Adipocyte (in vitro differentiated cells): ENCODE data around the gene NGB.
"Not testable (repeated sequence)": the region's sequence is repeated elsewhere in the genome, so short reads cannot be mapped to it uniquely, and the experiment has no call there.

Experiments used
- DNase-seq: peaks from one replicate; pipeline ENCODE4 v3.0.0-alpha.2; 2015; ENCODE audit warnings: low read depth
- H3K27me3 ChIP-seq: replicated peaks from 2 replicates; pipeline ENCODE4 v1.7.0; 2013; ENCODE audit warnings: mild to moderate bottlenecking, low read length, moderate library complexity; ENCODE audit not compliant: control insufficient read depth, insufficient read depth
- H3K36me3 ChIP-seq: 2 replicates; pipeline ENCODE4 v1.7.0; 2013; ENCODE audit warnings: low read length, mild to moderate bottlenecking, moderate library complexity; ENCODE audit not compliant: control insufficient read depth, insufficient read depth, severe bottlenecking
- H3K4me1 ChIP-seq: 2 replicates; pipeline ENCODE4 v1.7.0; 2013; ENCODE audit warnings: mild to moderate bottlenecking, low read length, moderate library complexity; ENCODE audit not compliant: control insufficient read depth, insufficient read depth
- H3K4me3 ChIP-seq: 2 replicates; pipeline ENCODE4 v1.7.0; 2013; ENCODE audit warnings: mild to moderate bottlenecking, low read length, moderate library complexity
- H3K9ac ChIP-seq: 2 replicates; pipeline ENCODE4 v1.7.0; 2013; ENCODE audit warnings: mild to moderate bottlenecking, low read length, moderate library complexity
- H3K9me3 ChIP-seq: 2 replicates; pipeline ENCODE4 v1.7.0; 2013; ENCODE audit warnings: mild to moderate bottlenecking, low read length, moderate library complexity; ENCODE audit not compliant: control insufficient read depth

The NGB gene

GRCh38 chr14:77290705-77291104, 19.7 kb upstream of the NGB start:
- Histone ChIP-seq H3K9ac (no peak overlapping the region), H3K27me3 (no peaks in the 10 kb centered on the region), H3K4me3 (no peak overlapping the region), H3K9me3 (no peaks in the 10 kb centered on the region), H3K4me1 (no peaks in the 10 kb centered on the region), H3K36me3 (peaks cover 40% of the 10 kb centered on the region)
- no peak for DNase-seq

DNA sequence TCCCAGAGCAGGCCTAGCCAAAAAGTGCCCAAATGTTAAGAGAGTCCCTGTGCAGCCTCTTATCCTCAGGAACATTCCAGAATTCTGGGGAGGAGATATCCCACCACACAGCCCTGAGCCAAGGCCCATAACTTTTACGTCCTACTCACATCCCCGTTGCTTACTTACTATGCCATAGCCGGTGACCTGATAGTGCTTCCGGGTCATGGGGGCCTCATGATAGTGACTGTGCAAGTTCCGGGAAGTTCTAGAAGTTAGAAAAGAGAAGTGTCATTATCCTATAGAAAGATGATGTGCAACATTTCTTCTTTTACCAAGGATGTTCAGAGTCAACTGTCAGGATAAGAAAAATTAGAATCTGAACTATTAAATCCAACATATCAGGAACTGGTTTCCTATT, 15.6 kb upstream of the NGB start:
- Histone ChIP-seq H3K4me3 (no peak overlapping the region), H3K36me3 (peaks cover 63% of the 10 kb centered on the region), H3K9me3 (no peaks in the 10 kb centered on the region), H3K27me3 (no peaks in the 10 kb centered on the region), H3K9ac (no peak overlapping the region), H3K4me1 (no peaks in the 10 kb centered on the region)
- no peak for DNase-seq

GRCh38 chr14:77284466-77284865, 13.5 kb upstream of the NGB start:
- no peaks in the 10 kb centered on the region for H3K9me3 ChIP-seq
- H3K27me3 ChIP-seq = no peaks in the 10 kb centered on the region
- H3K36me3 ChIP-seq = peaks cover 67% of the 10 kb centered on the region
- H3K4me1 ChIP-seq = no peaks in the 10 kb centered on the region
- no peak overlapping the region for H3K9ac ChIP-seq
- DNase-seq = no peak
- no peak overlapping the region for H3K4me3 ChIP-seq

GRCh38 chr14:77284066-77284465, 13.1 kb upstream of the NGB start:
- H3K9me3 ChIP-seq = no peaks in the 10 kb centered on the region
- H3K4me3 ChIP-seq = no peak overlapping the region
- H3K9ac ChIP-seq = no peak overlapping the region
- DNase-seq = no peak
- H3K36me3 ChIP-seq = peaks cover 71% of the 10 kb centered on the region
- H3K27me3 ChIP-seq = no peaks in the 10 kb centered on the region
- H3K4me1 ChIP-seq = no peaks in the 10 kb centered on the region

- Histone ChIP-seq H3K36me3 (peaks cover 68% of the 10 kb centered on the region), H3K9me3 (no peaks in the 10 kb centered on the region)
- no peak for DNase-seq
Observed at GRCh38 chr14:77281852-77282410, 10.9 kb upstream of the NGB start.

GRCh38 chr14:77280921-77281320, 9.9 kb upstream of the NGB start:
- not testable (repeated sequence) for H3K27me3 ChIP-seq, H3K4me1 ChIP-seq, H3K9ac ChIP-seq, H3K4me3 ChIP-seq, H3K9me3 ChIP-seq, DNase-seq
- H3K36me3 ChIP-seq = peaks cover 65% of the 10 kb centered on the region

More at GRCh38 chr14:77281852-77282410, 10.9 kb upstream of the NGB start:
- Histone ChIP-seq H3K4me3 (no peak overlapping the region), H3K4me1 (no peaks in the 10 kb centered on the region), H3K27me3 (no peaks in the 10 kb centered on the region), H3K9ac (no peak overlapping the region)

DNA sequence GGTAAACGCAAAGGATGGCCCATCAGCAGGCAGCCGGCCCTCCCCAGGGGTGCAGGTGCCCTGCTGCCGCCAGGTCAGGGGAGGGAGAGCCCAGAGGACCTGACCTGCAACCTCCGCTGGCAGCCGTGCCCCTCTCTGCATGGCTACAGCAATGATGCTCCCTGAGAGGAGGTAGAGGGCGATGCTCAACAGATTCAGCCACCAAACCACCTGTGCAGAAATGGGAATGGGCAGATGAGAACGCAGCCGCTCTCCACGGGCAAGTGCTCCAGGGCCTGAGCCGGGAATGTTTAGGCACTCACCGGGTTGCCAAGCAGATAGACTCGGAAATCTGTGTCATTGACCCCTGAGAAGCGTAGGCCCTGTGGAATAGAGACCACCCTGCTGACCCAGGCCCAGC, 8.7 kb upstream of the NGB start:
- Histone ChIP-seq H3K4me1 (no peaks in the 10 kb centered on the region), H3K36me3 (peaks cover 53% of the 10 kb centered on the region), H3K9me3 (no peaks in the 10 kb centered on the region), H3K27me3 (no peaks in the 10 kb centered on the region), H3K9ac (no peak overlapping the region), H3K4me3 (no peak overlapping the region)
- DNase-seq = no peak

DNA sequence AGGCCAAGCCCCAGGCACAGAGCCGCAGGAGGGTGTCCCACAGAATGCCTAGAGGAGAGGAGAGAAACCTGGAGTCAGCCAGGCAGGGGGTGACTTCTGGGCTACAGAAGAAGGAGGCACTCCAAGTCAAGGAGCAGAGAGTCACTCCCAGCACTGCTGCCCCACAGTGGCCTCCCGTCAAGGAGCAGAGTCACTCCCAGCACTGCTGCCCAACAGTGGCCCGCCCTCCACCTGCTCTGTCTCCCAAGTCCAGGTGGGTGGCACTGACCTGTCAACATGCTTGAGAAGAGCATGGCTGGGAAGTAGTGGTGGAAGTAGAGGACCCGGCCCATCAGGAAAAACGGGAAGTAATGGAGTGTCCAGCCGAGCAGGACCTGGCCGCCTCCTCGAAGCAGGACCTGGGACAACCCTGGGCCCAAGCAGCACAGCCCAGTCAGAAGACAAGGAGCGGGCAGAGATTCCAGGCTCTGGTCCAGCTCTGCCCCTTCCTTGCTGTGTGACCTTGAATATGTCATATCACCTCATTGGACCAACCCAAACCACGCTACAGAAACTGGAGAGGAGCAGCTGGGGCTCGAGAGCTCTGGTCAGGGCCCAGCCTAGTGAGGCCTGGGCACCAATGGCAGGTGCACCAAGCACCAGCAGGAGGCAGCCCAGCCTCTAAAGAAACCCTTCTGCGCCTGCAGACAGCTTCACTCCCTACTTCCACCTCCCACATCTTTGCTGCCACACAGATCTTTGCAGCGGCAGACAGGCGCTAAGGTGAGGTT, 7.6 kb upstream of the NGB start:
- DNase-seq = no peak
- no peak overlapping the region for H3K9ac ChIP-seq
- H3K4me1 ChIP-seq = no peaks in the 10 kb centered on the region

DNA sequence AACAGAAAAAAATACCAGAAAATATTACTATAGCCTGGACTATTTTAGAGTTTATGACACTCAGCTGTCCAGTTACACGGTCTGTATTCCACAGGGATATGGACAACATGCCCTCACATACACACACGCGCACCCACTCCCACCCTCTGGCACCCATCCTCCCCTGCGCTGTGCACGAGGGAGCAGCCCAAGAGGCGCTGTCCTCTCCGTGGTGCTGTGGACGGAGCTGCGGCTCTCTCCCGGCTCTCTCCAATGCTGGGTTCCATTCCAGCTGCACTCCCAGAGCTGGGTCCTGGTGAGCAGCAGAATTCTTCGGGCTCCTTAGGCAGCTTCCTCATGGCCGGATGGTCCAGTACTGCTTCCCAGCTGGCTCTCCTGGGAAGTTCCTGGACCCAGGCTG, 6.0 kb upstream of the NGB start:
- no peaks in the 10 kb centered on the region for H3K4me1 ChIP-seq
- H3K27me3 ChIP-seq = no peaks in the 10 kb centered on the region
- no peak overlapping the region for H3K9ac ChIP-seq
- no peaks in the 10 kb centered on the region for H3K9me3 ChIP-seq
- H3K4me3 ChIP-seq = no peak overlapping the region
- no peak for DNase-seq
- peaks cover 34% of the 10 kb centered on the region for H3K36me3 ChIP-seq

More for the DNA sequence above, 7.6 kb upstream of the NGB start:
- H3K27me3 ChIP-seq = no peaks in the 10 kb centered on the region
- H3K4me3 ChIP-seq = no peak overlapping the region
- H3K9me3 ChIP-seq = no peaks in the 10 kb centered on the region
- peaks cover 42% of the 10 kb centered on the region for H3K36me3 ChIP-seq

GRCh38 chr14:77276295-77276935, 5.4 kb upstream of the NGB start:
- Histone ChIP-seq H3K36me3 (peaks cover 34% of the 10 kb centered on the region), H3K9me3 (no peaks in the 10 kb centered on the region), H3K9ac (no peak overlapping the region), H3K4me3 (no peak overlapping the region), H3K27me3 (peaks cover 3% of the 10 kb centered on the region), H3K4me1 (no peaks in the 10 kb centered on the region)
- no peak for DNase-seq

DNA sequence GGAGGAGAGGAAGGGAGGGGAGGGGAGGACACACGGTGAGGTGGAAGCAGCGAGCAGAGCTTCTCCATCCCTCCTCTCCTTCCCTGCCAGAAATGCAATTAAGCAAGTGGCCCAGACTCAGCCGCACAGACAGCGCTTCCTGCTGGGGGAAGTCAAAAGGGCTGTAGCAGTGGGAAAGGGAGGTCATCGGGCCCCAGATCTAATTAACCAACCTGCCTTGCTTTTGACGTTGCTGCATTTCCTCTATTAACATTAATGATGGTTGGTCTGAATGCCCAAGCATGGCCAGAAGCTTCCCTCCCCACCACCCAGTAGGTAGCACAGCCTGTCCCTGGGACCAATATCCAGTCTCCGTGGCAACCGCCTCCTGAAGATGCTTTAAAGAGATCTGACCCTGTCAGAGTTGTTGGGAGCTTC, 4.6 kb upstream of the NGB start:
- no peaks in the 10 kb centered on the region for H3K9me3 ChIP-seq
- peaks cover 7% of the 10 kb centered on the region for H3K27me3 ChIP-seq
- H3K9ac ChIP-seq = no peak overlapping the region
- no peaks in the 10 kb centered on the region for H3K4me1 ChIP-seq
- DNase-seq = no peak
- H3K36me3 ChIP-seq = peaks cover 30% of the 10 kb centered on the region
- H3K4me3 ChIP-seq = no peak overlapping the region
